ENCODE measurements around the gene NBR1.
A peak's percentile ranks its signal among the peaks of the same experiment; 100 is the strongest.
"Not testable (repeated sequence)": the region's sequence is repeated elsewhere in the genome, so short reads cannot be mapped to it uniquely, and the experiment has no call there.

The NBR1 gene

DNA sequence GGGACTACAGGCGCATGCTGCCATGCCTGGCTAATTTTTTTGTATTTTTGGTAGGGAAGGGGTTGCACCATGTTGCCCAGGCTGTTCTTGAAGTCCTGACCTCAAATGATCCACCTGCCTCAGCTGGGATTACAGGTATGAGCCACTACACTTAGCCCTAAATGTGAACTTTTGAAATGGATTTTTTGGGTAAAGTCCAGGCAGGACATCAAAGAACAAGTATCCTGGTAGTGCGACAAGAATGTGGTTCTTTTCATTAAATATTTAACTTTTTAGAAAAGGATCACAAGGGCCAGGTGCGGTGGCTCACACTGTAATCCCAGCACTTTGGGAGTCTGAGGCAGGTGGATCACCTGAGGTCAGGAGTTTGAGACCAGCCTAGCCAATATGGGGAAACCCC is 15.3 kb upstream of the NBR1 start:
- DNase-seq = no peak

DNA sequence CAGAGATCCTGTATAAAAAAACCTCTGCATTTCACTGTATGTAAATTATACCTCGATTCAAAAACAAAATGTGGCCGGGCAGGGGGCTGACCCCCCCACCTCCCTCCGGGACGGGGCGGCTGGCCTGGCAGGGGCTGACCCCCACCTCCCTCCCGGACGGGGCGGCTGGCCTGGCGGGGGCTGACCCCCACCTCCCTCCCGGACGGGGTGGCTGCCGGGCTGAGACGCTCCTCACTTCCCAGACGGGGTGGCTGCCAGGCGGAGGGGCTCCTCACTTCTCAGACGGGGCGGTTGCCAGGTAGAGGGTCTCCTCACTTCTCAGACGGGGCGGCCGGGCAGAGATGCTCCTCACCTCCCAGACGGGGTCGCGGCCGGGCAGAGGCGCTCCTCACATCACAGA is 11.8 kb upstream of the NBR1 start:
- not testable (repeated sequence) for DNase-seq

DNA sequence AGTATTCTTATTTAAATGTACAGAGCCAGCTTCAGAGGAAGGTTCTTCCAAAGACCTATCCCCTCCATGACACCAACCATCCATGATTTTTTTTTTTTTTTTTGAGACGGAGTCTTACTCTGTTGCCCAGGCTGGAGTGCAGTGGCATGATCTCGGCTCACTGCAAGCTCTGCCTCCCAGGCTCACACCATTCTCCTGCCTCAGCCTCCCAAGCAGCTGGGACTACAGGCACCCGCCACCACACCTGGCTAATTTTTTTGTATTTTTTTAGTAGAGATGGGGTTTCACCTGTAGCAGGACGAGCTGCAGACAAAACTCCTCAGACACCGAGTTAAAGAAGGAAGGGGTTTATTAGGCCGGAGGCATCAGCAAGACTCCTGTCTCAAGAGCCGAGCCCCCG is 11.1 kb upstream of the NBR1 start:
- not testable (repeated sequence) for DNase-seq

DNA sequence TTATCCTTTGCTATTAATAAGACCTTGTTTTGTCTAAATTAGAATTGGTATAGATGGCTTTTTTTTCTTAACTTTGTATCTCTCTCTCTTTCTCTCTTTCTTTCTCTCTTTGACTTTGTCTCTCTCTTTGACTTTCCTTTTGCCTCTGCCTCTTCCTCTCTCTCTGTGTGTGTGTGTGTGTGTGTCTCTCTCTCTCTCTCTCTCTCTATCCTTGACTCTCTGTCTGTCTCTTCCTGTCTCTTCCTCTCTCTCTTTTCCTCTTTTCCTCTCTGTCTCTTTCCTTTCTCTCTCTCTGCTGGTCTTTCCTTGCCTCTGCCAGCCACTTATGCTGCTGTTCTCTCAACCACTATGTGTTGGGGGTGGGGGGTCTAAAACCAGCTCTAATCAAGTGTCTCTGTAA is 5.0 kb upstream of the NBR1 start:
- DNase-seq = not testable (repeated sequence)

DNA sequence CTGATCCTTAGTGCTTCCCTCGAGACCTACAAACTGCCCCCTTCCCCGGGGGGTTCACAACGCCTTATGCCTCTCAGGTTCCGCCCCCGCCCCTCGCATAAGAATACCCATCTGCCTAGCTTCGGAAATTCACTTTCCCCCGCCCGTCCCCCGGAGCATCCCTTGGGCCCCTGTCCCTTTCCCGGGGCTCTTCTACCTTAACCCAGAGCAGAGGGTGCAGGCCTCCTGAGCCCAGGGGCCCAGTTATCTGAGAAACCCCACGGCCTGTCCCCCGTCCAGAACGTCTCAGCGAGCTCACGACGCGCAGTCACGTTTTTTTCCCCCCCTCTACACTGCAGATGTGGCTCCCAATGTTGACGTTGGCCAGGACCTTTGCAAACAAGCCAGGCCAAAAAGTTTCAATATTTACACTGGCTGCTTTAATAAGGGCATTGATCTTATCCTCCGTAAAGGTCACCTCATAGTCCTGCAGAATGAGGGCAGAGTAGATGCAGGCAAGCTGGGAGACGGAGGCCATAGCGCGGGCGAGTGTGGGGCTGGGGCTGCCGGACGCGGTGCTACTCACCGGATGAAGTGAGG is 1.4 kb upstream of the NBR1 start:
- DNase-seq = no peak

DNA sequence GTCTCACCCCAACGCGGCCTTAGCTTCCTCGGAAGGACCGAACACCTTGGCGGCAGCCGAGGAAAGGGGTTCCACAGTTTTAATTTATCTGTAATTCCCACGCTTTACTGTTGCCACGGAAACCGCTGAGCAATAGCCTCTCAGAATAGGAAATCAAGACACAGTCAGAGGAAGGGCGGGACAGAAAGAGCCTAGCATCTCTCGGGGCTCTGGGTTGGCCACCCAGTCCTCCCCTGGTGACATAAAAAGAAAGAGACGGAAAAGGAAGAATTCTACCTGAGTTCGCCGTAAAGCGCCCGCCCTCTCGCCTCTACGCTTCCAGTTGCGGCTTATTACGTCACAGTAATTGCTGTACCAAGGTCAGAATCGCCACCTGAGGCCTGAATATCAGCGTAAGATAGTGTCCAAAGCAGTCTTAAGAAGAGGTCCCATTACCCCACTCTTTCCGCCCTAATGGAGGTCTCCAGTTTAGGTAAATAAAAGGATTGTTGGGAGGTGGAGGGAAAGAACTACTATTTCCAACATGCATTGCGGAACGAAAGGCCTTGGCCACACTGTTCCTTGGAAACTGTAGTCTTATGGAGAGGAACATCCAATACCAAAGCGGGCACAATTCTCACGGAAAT is 761 bp upstream of the NBR1 start:
- DNase-seq = peak; percentile 94

DNA sequence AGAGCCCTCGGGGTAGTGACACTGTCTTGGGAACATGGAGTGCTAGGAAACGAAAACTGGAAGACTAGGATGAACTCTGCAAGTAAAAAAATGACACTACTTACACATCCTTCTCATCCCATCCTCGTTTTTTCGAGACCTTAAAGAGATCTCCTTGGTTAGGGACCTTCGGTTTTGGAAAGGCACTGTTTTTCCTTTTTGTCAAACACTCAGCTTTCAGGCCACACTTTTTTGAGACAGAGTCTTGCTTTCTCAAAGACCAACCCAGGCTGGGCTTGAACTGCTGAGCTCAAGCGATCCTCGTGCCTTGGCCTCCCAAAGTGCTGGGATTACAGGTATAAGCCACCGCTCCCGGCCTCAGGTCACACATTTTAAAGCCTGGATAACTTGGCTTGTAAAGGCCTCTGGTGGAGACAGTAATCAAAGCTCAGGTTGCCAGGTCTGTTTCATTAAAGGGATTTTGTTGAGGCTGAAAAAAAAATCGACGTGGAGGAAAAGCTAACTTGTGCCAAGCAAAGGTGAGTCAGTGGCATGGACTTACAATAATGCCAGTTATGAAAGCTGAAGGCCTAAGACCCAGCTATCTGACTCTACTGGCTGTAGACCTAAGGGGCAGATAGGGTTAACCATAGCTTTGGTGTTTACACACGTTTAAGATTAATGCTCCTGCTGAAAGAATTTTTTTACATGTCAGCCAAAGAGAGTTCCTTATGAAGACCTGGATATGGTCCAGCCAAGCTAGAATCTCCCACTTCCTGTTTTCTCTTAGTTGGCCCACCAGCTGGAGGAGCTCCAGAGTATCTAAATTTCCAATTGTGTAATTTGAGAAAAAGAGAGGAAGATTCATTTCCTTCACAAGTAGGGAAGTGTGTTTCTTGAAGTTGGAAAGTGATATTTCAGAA is 823 bp downstream of the NBR1 start:
- peak; percentile 94 for DNase-seq

DNA sequence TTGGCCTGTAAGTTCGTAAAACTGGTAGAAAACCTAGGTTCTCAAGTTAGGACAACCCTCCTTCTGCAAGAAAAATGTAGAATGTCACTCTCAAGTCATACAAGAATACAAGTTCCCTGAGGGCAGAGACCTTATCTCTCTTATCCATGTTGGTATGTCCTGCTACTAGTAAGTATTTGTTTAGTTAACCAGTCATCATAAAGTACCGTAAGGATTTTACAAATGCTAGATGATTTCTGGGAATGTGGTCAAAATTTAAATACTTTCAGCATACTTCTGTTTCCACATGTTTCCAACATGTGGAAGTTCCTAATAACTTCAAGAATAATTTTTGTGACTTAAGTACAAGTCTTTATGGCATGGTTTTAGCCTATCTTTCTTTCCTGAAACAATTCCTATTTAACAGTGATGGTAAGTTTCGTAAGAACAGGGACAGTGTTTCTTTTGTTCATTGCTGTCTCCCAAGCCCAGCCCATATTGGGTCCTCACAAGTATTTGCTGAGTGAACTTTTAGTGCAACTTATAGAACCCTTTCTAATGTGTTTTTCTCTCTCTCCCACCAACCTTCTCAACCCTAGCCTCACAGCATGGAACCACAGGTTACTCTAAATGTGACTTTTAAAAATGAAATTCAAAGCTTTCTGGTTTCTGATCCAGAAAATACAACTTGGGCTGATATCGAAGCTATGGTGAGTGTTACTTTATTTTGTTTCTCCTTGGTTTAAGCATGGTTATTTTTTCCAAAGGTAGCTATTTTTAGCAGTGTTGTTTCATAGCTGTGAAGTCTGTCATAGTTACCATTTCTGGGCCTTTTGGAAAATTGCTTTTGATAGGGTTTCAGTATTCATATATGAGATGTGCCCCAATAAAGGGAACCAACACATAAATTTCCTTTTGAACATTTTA is 4.5 kb downstream of the NBR1 start:
- DNase-seq = peak; percentile 72

DNA sequence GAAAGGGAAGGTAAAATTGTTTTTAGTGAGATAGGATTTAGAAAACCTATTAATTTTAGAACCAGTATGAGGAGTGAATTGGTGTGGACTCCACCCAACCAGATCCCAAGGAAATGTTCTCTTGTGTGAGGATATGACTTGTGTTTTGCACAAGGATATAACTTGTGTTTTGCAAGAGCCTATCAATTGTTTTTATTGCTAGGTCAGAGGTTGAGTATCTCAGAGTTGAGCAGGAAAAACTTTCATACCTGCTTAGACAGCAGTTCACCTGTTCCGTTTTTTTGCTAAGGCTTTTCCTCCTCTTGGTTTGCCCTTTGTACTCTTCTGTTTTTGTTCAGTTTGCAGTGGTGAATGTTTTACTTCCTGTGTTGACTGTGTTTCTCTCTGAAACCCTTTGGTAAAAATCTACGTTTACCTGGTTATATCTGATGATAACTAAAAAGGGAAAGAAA is 5.1 kb downstream of the NBR1 start:
- DNase-seq = no peak

DNA sequence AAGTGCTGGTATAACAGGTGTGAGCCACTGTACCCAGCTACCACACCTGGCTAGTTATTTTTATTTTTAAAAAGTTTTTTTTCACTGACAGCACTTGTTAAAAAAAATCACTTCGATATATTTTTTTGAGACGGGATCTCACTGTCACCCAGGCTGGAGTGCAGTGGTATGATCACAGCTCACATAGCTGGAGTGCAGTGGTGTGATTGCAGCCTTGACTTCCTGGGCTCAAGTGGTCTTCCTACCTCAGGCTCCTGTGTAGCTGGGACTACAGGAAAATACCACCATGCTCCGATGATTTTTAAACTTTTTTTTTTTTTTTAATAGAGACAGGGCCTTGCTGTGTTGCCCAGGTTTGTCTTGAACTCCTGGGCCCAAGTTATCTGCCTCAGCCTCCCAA is 12.9 kb downstream of the NBR1 start:
- no peak for DNase-seq

DNA sequence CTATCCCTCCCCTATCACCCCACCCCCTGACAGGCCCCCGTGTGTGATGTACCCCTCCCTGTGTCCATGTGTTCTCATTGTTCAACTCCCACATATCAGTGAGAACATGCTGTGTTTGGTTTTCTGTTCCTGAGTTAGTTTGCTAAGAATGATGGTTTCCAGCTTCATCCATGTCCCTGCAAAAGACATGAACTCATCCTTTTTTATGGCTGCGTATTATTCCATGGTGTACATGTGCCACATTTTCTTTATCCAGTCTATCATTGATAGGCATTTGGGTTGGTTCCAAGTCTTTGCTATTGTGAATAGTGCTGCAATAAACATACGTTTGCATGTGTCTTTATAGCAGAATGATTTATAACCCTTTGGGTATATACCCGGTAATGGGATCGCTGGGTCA is 15.6 kb downstream of the NBR1 start:
- not testable (repeated sequence) for DNase-seq

DNA sequence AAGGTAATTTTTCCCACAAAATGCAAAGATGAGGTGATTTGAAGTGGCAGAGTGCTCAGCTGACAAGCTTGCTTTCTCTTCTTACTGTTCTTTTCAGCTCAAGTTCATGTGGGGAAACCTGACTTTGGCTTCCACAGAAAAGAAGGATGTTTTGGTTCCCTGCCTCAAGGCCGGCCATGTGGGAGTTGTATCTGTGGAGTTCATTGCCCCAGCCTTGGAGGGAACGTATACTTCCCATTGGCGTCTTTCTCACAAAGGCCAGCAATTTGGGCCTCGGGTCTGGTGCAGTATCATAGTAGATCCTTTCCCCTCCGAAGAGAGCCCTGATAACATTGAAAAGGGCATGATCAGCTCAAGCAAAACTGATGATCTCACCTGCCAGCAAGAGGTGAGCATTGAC is 22.2 kb downstream of the NBR1 start:
- no peak for DNase-seq

DNA sequence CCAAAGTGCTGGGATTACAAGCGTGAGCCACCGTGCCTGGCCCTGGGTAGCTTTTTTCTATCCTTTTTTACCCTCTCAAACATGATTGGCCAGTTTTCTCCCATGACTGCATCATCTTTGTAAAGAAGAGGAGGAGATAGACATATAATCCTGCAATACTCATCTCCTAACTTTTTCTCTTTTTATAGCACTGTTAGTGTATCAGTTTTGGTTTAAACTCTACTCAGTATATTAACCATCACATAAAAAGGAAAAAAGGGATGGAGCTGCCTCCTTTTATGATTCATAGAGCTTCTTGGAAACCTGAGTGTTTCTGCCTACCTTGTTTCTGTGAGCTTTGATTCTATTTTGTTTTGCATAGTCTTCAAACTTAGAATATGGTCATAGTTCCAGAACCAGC is 28.6 kb downstream of the NBR1 start:
- no peak for DNase-seq

DNA sequence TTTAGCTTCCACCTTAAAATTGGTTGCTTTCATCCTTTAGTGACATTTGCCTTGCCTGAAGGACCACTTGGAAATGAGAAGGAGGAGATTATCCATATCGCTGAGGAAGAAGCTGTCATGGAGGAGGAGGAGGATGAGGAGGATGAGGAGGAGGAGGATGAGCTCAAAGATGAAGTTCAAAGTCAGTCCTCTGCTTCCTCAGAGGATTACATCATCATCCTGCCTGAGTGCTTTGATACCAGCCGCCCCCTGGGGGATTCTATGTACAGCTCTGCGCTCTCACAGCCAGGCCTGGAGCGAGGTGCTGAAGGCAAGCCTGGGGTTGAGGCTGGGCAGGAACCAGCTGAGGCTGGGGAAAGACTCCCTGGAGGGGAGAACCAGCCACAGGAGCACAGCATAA is 29.1 kb downstream of the NBR1 start:
- DNase-seq = no peak

DNA sequence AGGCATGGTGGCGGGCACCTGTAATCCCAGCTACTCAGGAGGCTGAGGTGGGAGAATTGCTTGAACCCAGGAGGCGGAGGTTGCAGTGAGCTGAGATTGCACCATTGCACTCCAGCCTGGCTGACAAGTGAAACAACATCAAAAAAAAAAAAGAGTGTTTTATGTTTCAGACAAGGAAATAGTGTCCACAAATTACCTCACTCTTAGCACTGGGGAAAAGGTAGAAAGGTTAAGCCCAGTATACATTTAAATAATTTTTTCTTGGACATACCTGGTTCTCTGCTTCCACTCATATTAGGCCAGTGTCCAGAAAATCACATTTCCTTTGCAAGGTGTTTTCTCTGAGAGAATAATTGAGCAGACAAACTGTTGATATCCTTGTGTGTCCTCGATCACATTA is 32.0 kb downstream of the NBR1 start:
- DNase-seq = not testable (repeated sequence)

DNA sequence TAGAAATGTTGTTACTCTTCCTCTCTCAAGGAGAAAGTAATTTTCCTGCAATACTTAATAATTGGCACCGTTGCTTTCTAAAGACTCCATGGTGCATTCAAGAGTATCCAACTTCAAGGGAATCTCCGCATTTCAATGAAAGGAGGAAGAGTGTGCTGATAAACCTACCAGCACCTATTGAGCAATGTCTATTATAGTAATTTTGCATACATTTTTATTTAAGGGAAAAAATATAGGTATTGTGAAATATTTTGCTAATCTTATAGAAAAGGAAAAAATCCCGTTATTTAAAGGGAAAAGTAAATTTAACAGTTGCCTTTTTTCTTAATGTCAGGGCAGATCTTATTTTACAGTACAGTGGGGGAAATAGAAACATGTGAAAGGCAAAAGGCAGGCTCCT is 39.6 kb downstream of the NBR1 start:
- DNase-seq = no peak

DNA sequence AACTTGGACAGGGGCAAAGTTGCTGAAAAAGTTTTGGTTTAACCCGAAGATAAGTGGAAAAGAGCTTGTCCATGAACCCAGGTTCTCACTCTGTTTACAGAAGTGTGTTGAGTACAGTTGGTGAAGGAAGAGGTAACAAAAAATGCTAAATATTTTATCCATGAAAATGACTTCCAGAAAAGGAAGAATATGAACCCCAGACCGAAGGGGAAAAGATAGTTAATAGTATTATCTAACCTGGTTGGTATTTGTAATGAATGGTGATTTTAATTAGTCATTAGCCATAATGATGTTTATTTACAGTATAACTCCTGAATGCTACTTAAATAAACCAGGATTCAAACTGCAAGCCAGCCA is 40.1 kb downstream of the NBR1 start:
- DNase-seq = no peak

DNA sequence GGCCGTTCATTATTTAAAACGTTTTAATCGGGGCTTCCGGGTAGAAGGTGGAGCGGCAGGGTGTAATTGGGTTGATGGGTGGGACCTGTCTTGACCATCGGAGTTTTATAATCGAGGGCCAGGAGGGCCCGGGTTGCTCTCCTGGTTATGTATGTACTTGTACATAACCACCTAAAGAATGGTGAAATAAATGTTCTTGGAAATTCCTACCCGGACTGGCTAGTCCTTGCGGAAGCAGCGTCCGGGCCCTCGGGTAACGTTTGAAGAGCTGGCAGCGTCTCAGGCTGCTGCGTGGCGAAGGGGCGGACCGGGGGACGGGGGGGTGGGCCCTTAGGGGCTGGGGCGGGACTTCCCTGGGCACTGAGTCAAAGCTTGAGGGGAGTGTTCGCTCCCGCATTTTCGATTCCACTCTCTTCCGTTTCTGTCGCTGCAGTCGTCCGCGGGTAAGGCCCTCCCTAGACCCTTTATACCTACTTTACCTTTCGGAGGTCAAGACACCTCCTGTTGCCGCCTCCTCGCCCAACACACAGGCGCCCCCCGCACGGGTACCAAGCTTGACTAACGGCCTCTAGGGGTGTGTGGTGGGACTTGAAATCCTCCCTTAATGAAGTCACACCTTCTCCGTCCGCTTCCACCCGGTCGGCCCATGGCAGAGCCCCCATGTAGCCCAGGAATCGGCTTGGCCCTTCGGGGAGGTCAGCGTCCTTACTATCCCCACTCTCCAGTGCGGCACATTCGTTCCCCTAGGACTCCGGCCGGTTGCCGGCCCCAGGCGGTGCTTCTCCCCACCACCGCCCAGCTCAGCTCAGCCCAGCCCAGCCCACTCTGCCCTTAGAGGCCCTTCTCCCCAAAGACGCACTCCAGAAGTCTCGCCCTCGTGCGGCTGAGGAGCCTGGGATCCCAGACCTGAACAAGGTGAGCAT is 40.7 kb downstream of the NBR1 start, which contains the start of gene TMEM106A:
Gene TMEM106A (plus strand): TSS at position 396 of the 923 bp plus-strand sequence. CDS start 1,167 bp downstream, outside the sequence.
- DNase-seq = peak; percentile 88

DNA sequence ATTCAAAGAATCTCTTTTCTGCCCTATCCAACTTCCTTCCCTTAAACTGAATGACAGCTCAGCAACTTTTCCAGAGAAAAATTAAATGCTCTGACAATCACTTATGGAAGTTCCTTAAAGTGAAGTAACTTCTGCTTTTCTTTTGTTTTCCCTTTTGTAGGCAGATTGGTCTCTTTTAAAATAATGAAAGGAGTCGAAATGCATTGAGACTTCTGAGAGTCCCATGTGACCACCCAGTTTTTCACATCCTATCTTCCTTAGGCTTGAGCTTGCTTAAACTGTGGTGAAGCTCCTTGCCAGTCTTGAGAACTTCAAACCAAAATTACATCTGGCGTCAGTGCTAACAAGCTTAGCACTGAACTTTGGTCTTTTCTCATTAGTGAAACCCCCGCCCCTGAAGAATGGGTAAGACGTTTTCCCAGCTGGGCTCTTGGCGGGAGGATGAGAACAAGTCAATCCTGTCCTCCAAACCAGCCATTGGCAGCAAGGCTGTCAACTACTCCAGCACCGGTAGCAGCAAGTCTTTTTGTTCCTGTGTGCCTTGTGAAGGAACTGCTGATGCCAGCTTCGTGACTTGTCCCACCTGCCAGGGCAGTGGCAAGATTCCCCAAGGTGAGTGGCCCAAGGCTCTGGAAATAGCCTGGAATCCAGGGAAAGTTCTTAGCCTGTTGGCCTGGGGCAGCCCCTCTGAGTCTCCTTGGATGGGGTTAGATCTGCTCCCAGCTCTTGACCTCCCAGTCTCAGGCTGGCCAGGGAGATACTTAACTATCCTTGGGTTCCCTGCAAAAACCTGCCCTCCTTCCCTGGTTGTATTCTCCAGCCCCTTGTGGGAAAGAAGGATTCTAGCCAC is 41.9 kb downstream of the NBR1 start:
- no peak for DNase-seq

DNA sequence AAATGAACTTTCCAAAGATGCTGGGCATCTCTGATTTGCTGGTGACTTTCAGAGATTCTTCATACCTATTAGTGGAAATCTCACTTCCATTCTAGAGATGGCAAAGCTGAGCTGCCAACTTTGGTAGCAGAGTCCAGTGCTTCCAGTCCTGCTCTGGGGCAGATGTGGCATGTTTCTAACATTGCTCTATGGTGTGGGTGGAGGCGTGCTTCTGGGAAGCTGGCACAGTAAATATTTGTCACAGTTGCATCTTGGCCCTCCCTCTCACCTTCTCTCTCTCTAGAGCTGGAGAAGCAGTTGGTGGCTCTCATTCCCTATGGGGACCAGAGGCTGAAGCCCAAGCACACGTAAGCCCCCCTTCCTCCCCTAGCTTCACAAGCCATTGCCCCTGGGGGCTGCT is 42.5 kb downstream of the NBR1 start:
- DNase-seq = no peak

DNA sequence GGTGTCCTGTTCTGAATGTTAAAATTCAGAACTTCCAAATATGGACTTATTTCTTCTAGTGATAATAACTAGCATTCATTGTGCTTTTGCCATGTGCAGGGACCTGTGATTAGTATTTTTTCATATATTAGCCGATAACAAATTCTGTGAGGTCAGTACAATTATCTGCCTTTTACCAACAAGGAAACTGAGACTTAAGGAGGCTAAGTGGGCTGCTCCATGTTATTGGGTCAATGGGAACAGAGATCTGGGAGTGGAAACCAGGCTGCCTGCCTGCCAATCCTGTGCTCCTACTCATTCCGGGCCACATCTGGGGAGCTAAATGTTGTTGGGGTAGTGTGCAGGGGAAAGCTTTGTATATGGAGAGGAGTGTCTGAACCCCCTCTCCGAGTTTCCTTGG is 44.3 kb downstream of the NBR1 start:
- DNase-seq = no peak
